ENCODE results near the gene NCOA1.
"Not testable (repeated sequence)": the region's sequence is repeated elsewhere in the genome, so short reads cannot be mapped to it uniquely, and the experiment has no call there.

The NCOA1 gene

DNA sequence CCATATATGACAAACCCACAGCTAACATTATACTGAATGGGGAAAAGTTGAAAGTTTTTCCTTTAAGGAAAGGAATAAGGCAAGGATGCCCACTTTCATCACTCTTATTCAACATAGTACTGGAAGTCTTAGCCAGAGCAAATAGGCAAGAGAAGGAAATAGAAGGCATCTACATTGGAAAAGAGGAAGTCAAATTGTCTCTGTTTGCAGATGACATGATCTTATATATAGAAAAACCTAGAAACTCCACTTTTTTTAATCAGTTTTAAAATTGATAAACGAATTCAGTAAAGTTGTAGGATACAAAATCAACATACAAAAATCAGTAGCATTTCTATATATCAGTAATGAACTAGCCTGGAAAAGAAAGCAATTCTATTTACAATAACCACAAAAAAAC, 90.9 kb downstream of the NCOA1 start:
- DNase-seq: not testable (repeated sequence)

DNA sequence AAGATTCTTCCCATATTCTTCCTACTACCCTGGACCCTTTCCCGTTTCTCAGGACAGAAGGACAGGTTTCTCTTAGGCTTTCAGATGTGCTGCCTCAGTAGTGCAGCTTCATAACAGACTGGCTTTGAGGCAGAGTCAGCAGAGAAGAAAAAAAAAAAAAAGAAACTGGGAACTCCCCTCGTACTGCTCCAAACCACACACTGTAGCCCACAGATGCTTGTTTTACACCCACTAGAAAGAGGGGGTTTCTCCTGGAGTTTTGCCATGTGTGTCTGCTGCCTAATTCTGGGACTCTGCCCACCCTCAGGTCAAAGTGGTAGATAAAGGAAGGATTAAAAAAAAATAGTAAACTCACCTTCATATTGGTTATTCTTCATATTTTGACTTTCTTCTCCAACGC, 95.9 kb downstream of the NCOA1 start:
- DNase-seq: no peak

DNA sequence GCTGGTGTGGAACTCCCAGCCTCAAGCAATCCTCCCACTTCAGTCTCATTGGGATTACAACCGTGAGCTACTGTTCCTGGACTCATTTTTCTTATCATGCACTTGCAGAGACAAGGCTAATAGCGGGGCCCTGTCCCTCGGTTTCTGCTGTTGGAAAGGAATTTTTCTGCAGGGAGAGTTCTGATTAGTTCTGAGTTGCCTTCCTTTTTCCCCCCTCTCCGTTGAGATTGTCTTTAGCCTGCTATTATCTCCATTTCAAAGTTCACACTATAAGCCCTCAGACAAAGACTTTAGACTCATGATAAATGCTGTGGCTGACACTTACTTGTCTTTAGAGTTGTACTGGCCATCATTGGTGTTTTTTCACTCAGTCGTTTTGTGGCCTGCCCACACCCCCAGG, 97.2 kb downstream of the NCOA1 start:
- no peak for DNase-seq

DNA sequence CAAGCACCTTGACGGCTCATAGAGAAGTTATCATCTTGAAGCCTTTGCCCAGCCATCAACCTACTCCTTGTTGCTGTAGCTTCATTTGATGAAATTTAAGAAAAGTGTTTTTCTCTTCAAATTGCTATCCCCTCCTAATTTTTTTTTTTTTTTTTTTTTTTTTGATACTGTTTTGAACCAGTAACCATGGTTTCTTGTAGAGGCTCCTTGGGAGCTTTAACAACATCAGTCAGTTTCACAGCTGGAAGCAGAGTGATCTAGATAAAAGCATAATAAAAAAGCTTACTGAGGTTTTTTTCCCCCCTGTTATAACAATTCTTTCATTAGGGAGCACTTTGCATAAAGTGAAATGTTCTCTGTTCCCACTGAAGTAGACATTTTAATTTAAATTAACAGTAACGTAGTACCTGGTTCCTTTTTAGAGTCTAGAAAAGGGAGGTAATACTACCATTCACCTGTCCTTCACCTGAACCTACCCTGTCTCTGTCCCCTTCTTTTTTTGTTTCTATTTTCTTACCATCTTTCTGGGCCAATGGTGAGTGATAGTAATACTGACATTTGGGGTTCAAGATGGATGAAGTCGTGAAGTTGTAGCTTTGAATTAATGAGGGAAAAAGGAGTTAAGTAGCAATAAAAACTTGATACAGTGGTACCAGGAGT, 101.5 kb downstream of the NCOA1 start:
- no peak for DNase-seq

DNA sequence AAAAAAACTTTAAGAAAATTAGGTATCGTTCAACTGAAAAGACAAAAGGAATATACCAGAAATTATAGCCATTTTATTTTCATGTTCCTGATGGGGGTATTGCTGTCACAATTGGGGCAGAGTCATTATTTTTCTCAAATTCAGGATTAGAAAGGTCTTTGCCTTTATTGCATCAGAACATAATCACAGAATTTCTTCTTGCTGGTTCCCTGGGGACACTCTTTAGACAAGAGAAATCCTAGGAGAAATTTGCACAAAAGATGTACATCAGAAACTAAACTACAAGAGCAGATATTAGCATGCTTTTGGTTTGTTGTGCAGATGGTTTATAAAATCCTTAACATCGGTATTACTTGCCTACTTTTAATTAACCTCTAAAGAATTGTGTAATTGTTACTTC, 103.2 kb downstream of the NCOA1 start:
- no peak for DNase-seq

DNA sequence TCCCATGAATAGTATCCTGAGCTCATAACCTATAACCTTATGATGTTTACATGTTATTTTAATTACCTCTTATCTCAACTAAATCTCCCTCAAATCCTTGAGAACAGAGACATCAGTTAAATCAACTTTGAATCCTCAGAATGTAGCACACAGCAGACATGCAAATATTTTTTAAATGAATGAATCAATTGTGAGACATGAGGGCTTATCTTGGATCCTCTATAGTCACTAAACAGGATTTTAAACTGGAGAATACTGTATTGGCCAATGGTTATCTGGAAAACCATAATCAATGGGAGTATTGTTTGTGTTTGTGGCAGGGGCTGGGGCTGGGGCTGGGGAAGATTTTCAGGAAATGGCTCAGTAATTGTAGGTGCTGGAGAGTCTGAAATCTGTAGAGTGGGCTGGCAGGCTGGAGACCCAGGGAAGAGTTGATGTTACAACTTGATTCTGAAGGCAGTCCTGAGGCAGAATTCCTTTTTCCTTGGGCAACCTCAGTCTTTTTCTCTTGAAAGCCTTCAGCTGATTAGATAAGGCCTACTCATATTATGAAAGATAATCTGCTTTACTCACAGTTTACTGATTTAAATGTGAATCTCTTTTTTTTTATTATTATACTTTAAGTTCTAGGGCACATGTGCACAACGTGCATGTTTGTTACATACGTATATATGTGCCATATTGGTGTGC, 106.3 kb downstream of the NCOA1 start:
- DNase-seq: no peak

DNA sequence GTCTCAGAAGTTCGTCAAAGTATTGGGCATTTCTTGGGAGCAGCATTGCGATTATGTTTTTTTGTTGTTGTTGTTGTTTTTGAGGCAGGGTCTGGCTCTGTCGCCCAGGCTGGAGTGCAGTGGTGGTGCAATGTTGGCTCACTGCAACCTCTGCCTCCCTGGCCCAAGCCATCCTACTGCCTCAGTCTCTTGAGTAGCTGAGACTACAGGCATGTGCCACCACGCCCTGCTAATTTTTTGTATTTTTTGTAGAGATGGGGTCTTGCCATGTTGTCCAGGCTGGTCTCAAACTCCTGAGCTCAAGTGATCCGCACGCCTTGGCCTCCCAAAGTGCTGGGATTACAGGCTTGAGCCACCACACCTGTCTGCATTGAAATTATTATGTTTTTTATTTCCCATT, 109.1 kb downstream of the NCOA1 start:
- not testable (repeated sequence) for DNase-seq

DNA sequence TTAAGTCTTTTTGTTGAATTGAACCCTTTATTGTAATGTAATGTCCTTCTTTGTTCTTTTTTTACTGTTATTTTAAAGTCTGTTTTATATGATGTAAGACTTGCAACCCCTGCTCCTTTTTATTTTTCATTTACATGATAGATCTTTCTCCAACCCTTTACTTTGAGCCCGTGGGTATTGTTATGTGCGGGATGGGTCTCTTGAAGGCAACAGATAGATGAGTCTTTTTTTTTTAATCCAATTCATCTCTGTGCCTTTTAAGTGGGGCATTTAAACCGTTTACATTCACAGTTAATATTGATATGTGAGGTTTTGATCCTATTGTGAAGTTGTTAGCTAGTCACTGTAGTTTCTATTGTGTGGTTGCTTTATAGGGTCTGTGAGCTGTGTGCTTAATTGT, 120.6 kb downstream of the NCOA1 start:
- no peak for DNase-seq

DNA sequence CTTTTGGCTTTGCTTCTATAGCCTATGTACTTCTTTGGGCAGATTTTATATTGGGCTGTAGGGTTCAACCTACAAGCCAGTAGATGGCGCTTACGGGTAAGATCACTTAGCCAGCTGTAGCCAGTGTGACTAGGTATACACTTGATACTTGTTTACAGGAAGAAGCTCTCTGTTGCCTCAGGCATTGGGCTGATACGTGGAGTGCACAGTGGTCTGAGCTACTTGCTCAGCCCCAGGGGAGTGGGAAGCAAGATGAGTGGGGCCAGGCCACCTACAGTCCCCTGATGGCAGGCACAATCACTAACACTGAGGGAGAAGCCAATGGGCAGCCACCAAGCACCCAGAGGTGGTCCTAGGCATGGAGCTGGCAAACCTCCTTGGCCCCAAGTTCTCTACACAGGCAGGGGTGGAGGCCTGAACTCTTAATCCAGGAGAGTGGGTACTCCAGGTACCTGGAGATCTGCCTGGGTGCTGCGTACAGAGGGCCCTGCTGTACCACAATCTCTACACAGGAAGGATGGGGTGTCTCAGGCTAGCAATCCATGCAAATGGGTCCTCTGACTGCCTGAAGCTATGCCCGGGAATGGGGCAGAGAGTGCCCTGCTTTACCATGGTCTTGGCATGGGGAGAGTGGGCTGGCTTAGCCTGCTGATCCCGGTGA, 122.2 kb downstream of the NCOA1 start:
- no peak for DNase-seq

DNA sequence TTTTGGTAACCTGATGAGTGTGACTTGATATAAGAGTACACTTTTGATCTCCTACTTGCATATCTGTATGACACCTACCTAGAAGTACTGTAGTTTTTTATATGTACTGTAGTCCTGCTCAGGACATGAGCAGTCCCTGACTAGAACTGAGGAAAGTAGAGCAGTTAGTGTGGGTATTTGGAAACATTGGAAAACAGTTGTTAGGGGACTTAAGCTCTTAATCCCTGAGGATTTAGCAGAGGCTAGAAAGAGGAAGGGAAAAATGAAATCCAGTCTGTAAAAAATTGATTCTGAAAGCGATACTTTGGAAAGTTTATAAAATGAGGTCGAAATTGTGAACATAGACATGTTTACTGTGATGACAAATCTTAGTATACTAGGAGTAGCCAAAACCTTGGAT, 125.6 kb downstream of the NCOA1 start:
- DNase-seq: no peak

DNA sequence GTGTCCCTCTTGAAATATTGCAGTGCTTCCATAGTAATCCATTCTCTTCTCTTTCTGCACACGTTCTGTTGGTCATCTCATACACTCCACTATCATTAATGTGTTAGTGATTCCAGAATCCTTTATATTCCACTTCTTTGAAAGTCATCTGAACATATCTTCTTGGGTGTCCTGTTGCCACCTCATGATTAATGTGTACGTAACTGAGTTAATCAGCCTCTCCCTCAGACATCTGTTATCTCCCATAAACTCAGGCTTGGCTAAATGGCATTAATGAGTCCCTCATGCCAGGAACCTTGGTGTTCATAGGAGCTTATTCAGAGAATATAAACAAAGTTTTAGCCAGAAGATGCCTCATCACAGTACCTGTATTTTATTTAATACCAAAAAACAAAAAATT, 126.4 kb downstream of the NCOA1 start:
- no peak for DNase-seq

DNA sequence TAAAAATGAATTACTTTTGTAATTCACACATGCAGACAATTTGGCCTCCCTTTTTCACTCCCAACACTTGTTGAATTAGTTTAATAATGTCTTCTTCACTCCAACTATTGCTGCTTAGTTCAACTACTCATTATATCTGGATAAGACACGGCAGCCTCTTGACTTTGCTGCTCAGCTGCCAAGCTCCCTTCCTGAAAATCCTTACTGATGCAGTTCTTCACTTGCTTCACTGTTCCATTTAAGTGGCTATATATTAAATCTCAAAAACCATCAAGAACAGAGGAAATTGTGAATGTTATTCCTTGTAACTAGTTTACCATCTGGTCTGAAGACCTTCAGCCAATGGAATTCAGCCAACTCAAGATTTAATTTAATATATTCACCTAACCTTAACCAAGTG, 127.1 kb downstream of the NCOA1 start:
- DNase-seq: no peak

DNA sequence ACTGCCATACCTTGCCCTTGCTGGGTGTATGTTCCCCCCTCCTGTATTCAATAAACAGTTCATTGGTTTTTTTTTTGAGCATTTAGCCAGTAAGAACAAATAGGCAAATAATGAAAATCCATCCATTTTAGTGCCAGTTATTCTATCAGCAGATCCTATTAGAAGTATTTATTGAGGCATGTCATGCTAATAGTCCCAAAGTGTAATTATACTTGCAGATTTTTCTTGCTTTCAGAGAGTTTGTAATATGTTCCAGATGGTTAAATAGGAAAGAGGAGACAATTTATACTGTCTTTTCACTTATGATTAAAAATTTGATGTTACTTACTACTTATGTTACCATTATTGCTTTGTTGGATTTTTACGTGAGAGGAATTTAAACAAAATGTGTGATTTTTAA, 127.6 kb downstream of the NCOA1 start:
- DNase-seq: no peak

DNA sequence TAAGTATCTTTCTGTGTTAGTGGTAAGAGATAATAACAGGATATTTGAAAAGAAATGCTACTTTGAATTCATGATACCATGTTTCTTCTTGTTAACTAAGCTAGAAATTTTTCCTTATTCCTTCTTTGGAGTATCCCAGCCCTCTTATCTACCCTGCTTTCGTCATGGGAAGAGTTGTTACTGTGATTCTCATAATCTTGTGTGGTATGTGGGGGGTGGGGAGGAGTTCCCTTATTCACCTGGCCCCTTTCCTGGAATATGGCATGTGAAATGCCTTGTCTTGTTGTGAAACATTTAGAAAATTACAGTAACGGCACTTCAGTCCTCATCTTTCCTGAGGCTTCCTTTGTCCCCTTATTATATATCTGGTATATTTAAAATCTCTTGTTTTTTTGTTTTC, 129.9 kb downstream of the NCOA1 start:
- no peak for DNase-seq

DNA sequence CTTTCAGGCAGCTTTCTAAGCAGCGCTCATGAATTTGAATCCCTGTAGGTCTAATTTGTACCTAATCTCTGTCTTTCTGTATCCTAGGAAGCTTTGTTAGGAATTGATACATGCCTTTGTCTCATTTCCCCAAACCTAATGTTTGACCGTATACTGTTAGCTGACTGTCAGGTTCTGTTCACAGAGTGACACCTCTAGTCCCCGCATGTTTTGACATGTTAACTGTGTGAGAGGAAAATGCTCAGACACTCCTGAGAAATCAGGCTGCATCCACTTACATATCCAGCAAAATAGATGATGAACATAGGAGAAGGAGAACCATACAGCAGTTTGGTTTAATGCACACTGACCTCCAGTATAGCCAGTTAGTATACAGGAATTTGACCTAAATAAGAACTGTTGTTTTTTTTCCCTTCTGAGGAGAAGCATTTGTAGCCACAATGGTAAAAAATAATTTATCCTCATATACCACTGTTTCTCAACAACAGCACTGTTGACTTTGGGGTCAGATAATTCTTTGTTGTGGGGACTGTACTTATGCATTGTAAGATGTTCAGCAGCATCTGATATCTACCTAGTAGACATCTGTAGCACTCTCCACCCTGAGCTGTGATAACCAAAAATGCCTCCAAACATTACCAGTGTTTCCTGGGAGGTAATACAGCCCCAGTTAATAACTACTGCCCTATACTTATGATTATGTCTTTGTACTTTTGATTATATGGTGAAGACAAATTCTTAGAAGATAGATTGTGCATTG, 130.9 kb downstream of the NCOA1 start:
- no peak for DNase-seq

DNA sequence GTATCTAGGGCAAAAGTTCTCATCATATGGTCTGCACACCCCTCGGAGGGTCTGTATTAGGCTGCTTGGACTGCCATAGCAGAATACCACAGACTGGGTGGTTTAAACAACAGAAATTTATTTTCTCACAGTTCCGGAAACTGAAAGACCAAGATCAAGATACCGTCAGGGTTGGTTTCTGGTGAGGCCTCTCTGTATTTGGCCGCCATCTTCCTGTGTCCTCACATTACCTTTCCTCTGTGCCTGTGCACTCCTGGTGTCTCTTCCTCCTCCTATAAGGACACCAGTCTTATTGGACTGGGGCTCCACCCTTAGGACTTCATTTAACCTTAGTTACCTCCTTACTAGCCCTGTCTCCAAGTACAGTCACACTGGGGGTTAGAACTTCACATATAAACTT, 132.5 kb downstream of the NCOA1 start:
- DNase-seq: no peak

DNA sequence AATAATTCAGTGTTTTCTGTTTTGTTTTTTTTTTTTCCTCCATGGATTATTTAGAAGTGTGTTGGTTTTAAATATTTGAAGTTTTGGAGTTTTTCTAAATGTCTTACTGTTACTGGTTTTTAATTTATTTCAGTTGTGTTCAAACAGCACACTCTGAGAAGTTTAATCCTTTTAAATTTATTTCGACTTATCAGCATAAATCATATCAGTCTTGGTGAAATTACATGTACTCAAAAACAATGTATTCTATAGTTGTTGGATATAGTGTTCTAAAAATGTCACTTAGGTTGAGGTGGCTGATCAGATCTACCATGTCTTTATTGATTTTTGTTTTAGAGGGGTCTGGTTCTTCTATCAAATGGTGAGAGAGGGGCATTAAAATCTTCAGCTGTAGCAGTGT, 134.7 kb downstream of the NCOA1 start:
- DNase-seq: no peak

DNA sequence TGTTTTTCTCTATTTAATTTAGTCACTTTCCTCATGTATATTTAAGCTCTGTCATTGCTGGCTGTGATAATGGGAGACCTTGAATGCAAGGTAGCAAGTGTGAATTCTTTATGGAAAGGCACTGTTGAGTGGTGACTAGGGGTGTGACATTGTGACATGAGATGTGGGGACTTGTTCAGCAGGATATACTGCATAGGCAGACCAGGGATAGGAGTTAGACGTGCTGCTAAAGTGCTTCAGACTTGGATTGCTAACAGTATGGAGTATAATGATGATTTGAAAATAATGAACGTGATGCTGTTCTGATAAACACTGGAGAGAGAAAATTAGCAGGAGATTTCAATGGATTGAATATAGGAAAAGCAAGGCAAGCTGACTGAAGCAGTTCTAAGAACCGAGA, 135.1 kb downstream of the NCOA1 start:
- DNase-seq: no peak

DNA sequence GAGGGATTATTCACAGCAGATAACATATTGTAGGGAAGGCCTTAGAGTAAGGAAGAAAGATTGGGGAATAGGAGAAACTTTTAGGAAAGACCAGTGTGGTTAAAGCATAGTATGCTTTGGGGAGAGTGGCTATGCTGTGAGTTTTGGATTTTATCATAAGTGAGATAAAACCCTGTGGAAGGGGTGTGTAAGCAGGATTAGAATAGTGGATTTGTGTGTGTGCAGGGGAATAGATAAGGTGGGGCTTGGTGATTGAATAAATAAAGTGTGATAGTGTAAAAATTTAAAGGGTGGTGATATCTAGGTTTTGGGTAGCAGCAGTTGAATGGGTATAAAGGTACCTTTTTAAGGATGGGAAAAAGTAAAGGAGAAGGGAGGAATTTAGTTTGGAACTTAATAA, 137.7 kb downstream of the NCOA1 start:
- no peak for DNase-seq

DNA sequence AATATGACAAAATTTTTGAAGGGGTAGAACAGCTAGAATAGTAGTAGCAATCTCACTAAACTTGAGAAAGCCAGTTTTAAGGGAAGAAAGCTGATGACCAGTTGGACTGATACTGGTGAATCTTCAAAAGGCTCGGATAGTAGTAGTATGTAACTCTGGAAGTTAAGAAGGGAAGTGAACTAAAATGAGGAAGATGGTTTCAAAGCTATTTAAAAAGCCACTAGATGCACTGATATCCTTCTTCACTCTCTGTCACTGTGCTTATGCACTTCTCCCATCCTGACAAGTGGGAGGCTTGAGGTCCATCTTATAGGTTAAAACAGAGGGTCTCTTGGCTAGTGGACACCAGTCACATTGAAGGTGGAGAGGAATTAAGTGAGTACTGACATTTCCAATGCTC, 141.1 kb downstream of the NCOA1 start:
- DNase-seq: no peak

DNA sequence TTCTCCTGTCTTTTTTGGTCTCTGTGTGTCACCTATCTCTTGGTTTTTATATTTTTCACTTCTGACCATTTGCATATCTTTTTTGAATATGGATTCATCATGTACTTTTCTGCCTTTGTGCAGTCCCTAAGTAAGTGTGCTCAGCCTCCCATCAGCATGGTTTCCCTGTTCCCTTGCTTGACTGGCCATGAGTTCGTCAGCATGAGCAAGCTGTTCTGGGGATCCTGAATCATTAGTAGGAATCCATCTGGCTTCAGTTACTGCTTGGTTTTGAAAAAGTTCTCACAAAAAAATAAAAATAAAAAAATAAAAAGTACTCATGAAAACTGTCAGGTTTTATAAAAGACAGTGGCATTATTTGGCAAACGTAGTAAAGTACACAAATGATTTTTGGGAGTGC, 144.1 kb downstream of the NCOA1 start:
- no peak for DNase-seq

DNA sequence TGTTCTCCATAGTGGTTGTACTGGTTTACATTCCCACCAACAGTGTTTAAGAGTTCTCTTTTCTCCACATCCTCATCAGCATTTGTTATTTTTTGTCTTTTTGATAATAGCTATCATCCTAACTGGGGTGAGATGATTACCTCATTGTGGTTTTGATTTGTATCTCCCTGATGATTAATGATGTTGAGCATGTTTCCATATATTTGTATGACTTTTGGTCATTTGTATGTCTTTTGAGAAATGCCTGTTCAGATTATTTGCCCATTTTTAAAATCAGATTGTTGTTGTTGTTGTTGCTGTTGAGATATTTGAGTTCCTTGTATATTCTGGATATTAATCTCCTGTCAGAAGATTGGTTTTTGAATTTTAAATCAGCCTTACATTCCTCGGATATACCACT, 147.5 kb downstream of the NCOA1 start:
- no peak for DNase-seq

DNA sequence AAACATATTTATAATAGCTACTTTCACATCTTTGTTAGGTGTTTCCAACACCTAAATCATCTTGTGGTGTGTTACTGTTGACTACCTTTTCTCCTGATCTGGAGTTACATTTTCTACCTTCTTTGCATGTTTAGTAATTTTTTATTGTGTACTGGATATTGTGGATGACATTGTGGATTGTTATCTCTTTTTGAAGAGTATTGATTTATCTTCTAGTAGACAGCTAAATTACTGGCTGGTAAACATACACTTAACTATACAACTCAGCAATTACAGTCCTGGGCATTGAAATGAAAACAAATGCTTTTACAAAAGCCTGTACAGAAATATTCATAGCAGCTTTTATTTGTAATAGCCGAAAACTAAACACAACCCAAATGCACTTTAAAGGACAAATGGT, 151.3 kb downstream of the NCOA1 start:
- no peak for DNase-seq

DNA sequence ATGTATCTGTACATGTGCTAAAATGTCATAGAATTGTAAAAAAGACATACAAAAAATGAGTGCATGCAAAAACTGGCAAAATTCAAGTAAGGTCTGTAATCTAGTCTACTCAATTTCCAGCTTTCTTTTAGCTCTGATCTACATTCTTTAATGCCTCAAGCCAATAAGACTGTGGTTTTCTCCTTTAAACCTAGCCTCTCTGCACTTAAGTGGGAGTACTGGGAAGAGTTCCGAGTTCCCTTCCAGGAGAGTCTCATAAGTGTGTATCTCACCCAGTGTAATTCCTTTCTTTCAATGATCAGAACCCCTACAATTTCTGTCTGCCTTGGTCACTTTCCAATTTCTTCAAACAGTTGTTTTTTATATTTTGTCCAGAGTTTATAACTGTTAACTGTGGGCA, 152.0 kb downstream of the NCOA1 start:
- DNase-seq: no peak

All from activated naive CD4-positive, alpha-beta T cell (primary cell).